GM23338 (cell line): Measurements from ENCODE around the gene HMCN2. TPM values are rescaled to one million over a fixed set of nuclear protein-coding genes. Genes with fewer than 3 reads are reported as not detected.

Experiments
- ATAC-seq: fragments of 200-7000 bp; cut with Tn5 transposase; 3 replicates; pipeline ENCODE4 v1.9.1; 2020
- DNase-seq: peaks from one replicate; pipeline ENCODE4 v3.0.0-alpha.2; 2015; ENCODE audit warnings: low spot score
- H2AFZ ChIP-seq: fragments of 200-600 bp; sonication (generic); 2 replicates; pipeline ENCODE4 v1.8.0; 2016; ENCODE audit warnings: antibody characterized with exemption, mild to moderate bottlenecking, moderate library complexity
- H3F3A ChIP-seq: fragments of 200-600 bp; sonication (generic); replicated peaks from 2 replicates; pipeline ENCODE4 v1.8.0; 2017; ENCODE audit warnings: antibody characterized with exemption, mixed run types, low read depth
- H3K27ac ChIP-seq: fragments of 200-600 bp; sonication (generic); 2 replicates; pipeline ENCODE4 v1.6.1; 2016; ENCODE audit warnings: low read depth
- H3K27me3 ChIP-seq: fragments of 200-600 bp; sonication (generic); 2 replicates; pipeline ENCODE4 v1.8.0; 2016; ENCODE audit warnings: mild to moderate bottlenecking, mixed run types, moderate library complexity; ENCODE audit not compliant: insufficient read depth
- H3K36me3 ChIP-seq: fragments of 200-600 bp; sonication (generic); 2 replicates; pipeline ENCODE4 v1.8.0; 2016; ENCODE audit warnings: mild to moderate bottlenecking; ENCODE audit not compliant: insufficient read depth
- H3K4me1 ChIP-seq: fragments of 200-600 bp; sonication (generic); 2 replicates; pipeline ENCODE4 v1.8.0; 2016; ENCODE audit warnings: mild to moderate bottlenecking, moderate library complexity; ENCODE audit not compliant: insufficient read depth
- H3K4me2 ChIP-seq: fragments of 200-600 bp; sonication (generic); 2 replicates; pipeline ENCODE4 v1.7.1; 2017; ENCODE audit warnings: mixed run types
- H3K4me3 ChIP-seq: fragments of 200-600 bp; sonication (generic); 2 replicates; pipeline ENCODE4 v1.6.1; 2016; ENCODE audit warnings: mixed run types
- H3K79me2 ChIP-seq: fragments of 200-600 bp; sonication (generic); replicated peaks from 2 replicates; pipeline ENCODE4 v1.8.0; 2017; ENCODE audit warnings: mild to moderate bottlenecking; ENCODE audit not compliant: insufficient read depth
- H3K9me2 ChIP-seq: fragments of 200-600 bp; sonication (generic); 2 replicates; pipeline ENCODE4 v1.8.0; 2017; ENCODE audit not compliant: insufficient read depth
- H4K20me1 ChIP-seq: fragments of 200-600 bp; sonication (generic); replicated peaks from 2 replicates; pipeline ENCODE4 v1.8.0; 2017; ENCODE audit warnings: mild to moderate bottlenecking; ENCODE audit not compliant: insufficient read depth
- H3K27ac Mint-ChIP-seq: 2 replicates; pipeline ENCODE4 v1.8.0; 2020; ENCODE audit warnings: inconsistent platforms, mild to moderate bottlenecking, moderate library complexity, mixed read lengths
- H3K27me3 Mint-ChIP-seq: 3 replicates; pipeline ENCODE4 v1.8.0; 2022; ENCODE audit warnings: low read depth, mild to moderate bottlenecking, moderate library complexity, mixed read lengths, inconsistent platforms; ENCODE audit not compliant: insufficient read depth, poor library complexity
- H3K36me3 Mint-ChIP-seq: 3 replicates; pipeline ENCODE4 v1.8.0; 2021; ENCODE audit warnings: low read depth, mild to moderate bottlenecking, inconsistent platforms, moderate library complexity, mixed read lengths
- H3K4me1 Mint-ChIP-seq: 3 replicates; pipeline ENCODE4 v1.8.0; 2020; ENCODE audit warnings: mild to moderate bottlenecking, inconsistent platforms, mixed read lengths
- H3K4me3 Mint-ChIP-seq: 3 replicates; pipeline ENCODE4 v1.8.0; 2021; ENCODE audit warnings: moderate library complexity, mild to moderate bottlenecking, inconsistent platforms, mixed read lengths
- H3K9me3 Mint-ChIP-seq: 3 replicates; pipeline ENCODE4 v1.8.0; 2020; ENCODE audit warnings: moderate library complexity, mild to moderate bottlenecking, inconsistent platforms, mixed read lengths
- CREB1 ChIP-seq: fragments of 250-450 bp; sonication (Bioruptor Pico); IDR thresholded peaks from 2 replicates; pipeline ENCODE4 v1.5.0; 2020; ENCODE audit warnings: low read depth, mild to moderate bottlenecking, moderate library complexity
- STAT1 ChIP-seq: IDR thresholded peaks from one replicate; pipeline ENCODE4 v1.6.1; 2016; ENCODE audit warnings: antibody characterized with exemption; ENCODE audit not compliant: unreplicated experiment
- polyA plus RNA-seq: library from polyadenylated mRNA; unstranded; fragments of >200 nt; fragmentation: Nextera tagmentation; extraction: Ambion mirVana; gene quantifications from 2 replicates; pipeline ENCODE4 v1.2.1, GENCODE V29; 2016
- total RNA-seq: library from RNA; depleted of rRNA; stranded (reverse); fragments of >200 nt; shearing (Covaris generic); gene quantifications from 2 replicates; pipeline ENCODE4 v1.2.3, GENCODE V29; 2014
- TF ChIP-seq, protein P1 (sequence below): fragments of 250-450 bp; sonication (Bioruptor Pico); IDR thresholded peaks from 2 replicates; pipeline ENCODE4 v1.5.0; 2020; ENCODE audit warnings: mild to moderate bottlenecking, moderate library complexity
- TF ChIP-seq, protein P2 (sequence below): IDR thresholded peaks from 2 replicates; pipeline ENCODE4 v1.6.1; 2016; ENCODE audit warnings: antibody characterized with exemption

Gene HMCN2
- total and polyA plus RNA-seq, 2 experiments from 2014 or later = 1.3 to 4.7 TPM

DNA sequence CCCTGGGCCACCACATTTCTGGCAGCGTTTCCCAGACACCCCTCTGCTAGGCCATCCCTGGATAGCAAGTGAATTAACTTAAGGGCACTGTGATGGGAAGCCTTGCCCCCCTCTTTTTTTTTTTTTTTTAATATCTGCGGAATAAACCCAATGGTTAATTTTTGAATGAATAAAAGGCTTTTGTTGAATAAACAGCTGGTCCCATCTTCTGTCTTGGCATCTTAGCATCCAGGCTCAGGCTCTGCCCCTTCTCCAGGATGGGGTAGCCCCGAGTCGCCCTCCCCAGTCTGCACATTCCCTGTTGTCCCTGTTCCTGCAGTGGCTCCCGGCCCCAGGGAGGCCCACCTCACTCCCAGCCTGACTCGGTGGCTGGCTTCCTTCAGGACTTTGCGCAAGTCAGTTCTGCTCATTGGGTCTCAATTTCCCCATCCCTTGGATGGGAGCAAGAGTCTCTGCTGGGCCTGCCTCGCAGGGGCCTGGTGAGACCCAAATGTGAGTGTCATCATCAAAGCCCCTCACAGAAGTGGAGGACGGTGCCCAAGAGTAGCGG, 29.0 kb upstream of the HMCN2 start (continued):
- TF ChIP-seq, protein P1, sequence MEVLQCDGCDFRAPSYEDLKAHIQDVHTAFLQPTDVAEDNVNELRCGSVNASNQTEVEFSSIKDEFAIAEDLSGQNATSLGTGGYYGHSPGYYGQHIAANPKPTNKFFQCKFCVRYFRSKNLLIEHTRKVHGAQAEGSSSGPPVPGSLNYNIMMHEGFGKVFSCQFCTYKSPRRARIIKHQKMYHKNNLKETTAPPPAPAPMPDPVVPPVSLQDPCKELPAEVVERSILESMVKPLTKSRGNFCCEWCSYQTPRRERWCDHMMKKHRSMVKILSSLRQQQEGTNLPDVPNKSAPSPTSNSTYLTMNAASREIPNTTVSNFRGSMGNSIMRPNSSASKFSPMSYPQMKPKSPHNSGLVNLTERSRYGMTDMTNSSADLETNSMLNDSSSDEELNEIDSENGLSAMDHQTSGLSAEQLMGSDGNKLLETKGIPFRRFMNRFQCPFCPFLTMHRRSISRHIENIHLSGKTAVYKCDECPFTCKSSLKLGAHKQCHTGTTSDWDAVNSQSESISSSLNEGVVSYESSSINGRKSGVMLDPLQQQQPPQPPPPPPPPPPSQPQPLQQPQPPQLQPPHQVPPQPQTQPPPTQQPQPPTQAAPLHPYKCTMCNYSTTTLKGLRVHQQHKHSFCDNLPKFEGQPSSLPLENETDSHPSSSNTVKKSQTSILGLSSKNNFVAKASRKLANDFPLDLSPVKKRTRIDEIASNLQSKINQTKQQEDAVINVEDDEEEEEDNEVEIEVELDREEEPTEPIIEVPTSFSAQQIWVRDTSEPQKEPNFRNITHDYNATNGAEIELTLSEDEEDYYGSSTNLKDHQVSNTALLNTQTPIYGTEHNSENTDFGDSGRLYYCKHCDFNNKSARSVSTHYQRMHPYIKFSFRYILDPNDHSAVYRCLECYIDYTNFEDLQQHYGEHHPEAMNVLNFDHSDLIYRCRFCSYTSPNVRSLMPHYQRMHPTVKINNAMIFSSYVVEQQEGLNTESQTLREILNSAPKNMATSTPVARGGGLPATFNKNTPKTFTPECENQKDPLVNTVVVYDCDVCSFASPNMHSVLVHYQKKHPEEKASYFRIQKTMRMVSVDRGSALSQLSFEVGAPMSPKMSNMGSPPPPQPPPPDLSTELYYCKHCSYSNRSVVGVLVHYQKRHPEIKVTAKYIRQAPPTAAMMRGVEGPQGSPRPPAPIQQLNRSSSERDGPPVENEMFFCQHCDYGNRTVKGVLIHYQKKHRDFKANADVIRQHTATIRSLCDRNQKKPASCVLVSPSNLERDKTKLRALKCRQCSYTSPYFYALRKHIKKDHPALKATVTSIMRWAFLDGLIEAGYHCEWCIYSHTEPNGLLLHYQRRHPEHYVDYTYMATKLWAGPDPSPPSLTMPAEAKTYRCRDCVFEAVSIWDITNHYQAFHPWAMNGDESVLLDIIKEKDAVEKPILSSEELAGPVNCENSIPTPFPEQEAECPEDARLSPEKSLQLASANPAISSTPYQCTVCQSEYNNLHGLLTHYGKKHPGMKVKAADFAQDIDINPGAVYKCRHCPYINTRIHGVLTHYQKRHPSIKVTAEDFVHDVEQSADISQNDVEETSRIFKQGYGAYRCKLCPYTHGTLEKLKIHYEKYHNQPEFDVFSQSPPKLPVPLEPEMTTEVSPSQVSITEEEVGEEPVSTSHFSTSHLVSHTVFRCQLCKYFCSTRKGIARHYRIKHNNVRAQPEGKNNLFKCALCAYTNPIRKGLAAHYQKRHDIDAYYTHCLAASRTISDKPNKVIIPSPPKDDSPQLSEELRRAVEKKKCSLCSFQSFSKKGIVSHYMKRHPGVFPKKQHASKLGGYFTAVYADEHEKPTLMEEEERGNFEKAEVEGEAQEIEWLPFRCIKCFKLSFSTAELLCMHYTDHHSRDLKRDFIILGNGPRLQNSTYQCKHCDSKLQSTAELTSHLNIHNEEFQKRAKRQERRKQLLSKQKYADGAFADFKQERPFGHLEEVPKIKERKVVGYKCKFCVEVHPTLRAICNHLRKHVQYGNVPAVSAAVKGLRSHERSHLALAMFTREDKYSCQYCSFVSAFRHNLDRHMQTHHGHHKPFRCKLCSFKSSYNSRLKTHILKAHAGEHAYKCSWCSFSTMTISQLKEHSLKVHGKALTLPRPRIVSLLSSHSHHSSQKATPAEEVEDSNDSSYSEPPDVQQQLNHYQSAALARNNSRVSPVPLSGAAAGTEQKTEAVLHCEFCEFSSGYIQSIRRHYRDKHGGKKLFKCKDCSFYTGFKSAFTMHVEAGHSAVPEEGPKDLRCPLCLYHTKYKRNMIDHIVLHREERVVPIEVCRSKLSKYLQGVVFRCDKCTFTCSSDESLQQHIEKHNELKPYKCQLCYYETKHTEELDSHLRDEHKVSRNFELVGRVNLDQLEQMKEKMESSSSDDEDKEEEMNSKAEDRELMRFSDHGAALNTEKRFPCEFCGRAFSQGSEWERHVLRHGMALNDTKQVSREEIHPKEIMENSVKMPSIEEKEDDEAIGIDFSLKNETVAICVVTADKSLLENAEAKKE (CRISPR knock-in tag) = no peak

GRCh38 chr9:130237076-130237475, 28.5 kb upstream of the HMCN2 start:
- no peak for TF ChIP-seq STAT1
- no peak for TF ChIP-seq CREB1 (CRISPR knock-in tag)
- TF ChIP-seq, protein P2, sequence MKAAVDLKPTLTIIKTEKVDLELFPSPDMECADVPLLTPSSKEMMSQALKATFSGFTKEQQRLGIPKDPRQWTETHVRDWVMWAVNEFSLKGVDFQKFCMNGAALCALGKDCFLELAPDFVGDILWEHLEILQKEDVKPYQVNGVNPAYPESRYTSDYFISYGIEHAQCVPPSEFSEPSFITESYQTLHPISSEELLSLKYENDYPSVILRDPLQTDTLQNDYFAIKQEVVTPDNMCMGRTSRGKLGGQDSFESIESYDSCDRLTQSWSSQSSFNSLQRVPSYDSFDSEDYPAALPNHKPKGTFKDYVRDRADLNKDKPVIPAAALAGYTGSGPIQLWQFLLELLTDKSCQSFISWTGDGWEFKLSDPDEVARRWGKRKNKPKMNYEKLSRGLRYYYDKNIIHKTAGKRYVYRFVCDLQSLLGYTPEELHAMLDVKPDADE = no peak
- Histone ChIP-seq H3K79me2 (no peaks in the 10 kb centered on the region), H3K27me3 (no peaks in the 10 kb centered on the region), H3F3A (no peaks in the 10 kb centered on the region), H3K4me3 (no peak overlapping the region), H2AFZ (no peak overlapping the region), H3K4me2 (no peak overlapping the region), H3K9me2 (no peaks in the 10 kb centered on the region), H3K27ac (no peak overlapping the region), H3K36me3 (no peaks in the 10 kb centered on the region; the same call in 1 of the 2 replicates), H3K4me1 (no peaks in the 10 kb centered on the region), H4K20me1 (no peaks in the 10 kb centered on the region)
- H3K27ac Mint-ChIP-seq = no peak overlapping the region
- H3K4me1 Mint-ChIP-seq = peaks cover 28% of the 10 kb centered on the region
- DNase-seq = no peak
- H3K4me3 Mint-ChIP-seq = no peak overlapping the region
- peaks cover 13% of the 10 kb centered on the region for H3K36me3 Mint-ChIP-seq
- H3K9me3 Mint-ChIP-seq = no peaks in the 10 kb centered on the region; the same call in 1 of the 3 replicates
- ATAC-seq = no peak
- peaks cover 16% of the 10 kb centered on the region for H3K27me3 Mint-ChIP-seq
